Adrenal gland (tissue), 5 donors: ENCODE results near the gene RTP1.

ENCODE experiments used
- POLR2A ChIP-seq, 2 donors: fragments of 450-650 bp; IDR thresholded peaks; one replicate each; pipeline ENCODE4 v1.6.1; 2017; ENCODE audit warnings: antibody characterized with exemption in 2 of 2, mild to moderate bottlenecking in 2 of 2, moderate library complexity in 1 of 2
- TF ChIP-seq, protein P1 (sequence below), 6 experiments: fragments of 450-650 bp in 4 of 6; fragments of 200-600 bp in 2 of 6; sonication (generic) in 1 of 6; IDR thresholded peaks; 1 replicate in 5 of 6; 2 replicates in 1 of 6; pipeline versions ENCODE4 v1.5.1 to v1.8.0; 2016 to 2021; ENCODE audit warnings: antibody characterized with exemption in 6 of 6, mild to moderate bottlenecking in 2 of 6, moderate library complexity in 1 of 6
- donor health status: DM: no; HTN: no; CAD: no.

DNA sequence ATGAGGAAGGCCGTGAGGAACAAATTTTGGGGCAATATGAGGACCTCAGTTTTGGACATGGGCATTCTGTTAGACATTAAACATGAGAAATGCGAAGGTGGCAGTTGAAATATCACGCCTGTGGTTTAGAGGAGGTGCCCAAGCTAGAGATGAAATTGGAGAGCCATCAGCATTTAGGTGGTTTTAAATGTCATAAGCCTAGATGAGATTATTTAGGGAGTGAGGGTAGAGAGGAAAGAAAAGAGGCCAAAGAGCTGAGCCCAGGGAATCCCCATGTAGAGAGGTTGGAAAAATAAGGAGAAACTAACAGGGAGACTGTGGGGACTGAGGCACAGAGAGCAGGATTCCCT is 14.9 kb downstream of the RTP1 start:
- TF ChIP-seq, protein P1, sequence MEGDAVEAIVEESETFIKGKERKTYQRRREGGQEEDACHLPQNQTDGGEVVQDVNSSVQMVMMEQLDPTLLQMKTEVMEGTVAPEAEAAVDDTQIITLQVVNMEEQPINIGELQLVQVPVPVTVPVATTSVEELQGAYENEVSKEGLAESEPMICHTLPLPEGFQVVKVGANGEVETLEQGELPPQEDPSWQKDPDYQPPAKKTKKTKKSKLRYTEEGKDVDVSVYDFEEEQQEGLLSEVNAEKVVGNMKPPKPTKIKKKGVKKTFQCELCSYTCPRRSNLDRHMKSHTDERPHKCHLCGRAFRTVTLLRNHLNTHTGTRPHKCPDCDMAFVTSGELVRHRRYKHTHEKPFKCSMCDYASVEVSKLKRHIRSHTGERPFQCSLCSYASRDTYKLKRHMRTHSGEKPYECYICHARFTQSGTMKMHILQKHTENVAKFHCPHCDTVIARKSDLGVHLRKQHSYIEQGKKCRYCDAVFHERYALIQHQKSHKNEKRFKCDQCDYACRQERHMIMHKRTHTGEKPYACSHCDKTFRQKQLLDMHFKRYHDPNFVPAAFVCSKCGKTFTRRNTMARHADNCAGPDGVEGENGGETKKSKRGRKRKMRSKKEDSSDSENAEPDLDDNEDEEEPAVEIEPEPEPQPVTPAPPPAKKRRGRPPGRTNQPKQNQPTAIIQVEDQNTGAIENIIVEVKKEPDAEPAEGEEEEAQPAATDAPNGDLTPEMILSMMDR (IDR thresholded peaks at IDR 0.05) = no peak
- no peak for TF ChIP-seq POLR2A (IDR thresholded peaks at IDR 0.05)
